ENCODE data around the gene MED29. TPM values are rescaled to one million over a fixed set of nuclear protein-coding genes. Genes with fewer than 3 reads are reported as not detected.

The MED29 gene
- total and polyA plus RNA-seq, 2 of the 13 experiments (the other 11 are each of a cell fraction or from before 2014, with no cell fraction given) = 14.0 to 19.7 TPM

DNA sequence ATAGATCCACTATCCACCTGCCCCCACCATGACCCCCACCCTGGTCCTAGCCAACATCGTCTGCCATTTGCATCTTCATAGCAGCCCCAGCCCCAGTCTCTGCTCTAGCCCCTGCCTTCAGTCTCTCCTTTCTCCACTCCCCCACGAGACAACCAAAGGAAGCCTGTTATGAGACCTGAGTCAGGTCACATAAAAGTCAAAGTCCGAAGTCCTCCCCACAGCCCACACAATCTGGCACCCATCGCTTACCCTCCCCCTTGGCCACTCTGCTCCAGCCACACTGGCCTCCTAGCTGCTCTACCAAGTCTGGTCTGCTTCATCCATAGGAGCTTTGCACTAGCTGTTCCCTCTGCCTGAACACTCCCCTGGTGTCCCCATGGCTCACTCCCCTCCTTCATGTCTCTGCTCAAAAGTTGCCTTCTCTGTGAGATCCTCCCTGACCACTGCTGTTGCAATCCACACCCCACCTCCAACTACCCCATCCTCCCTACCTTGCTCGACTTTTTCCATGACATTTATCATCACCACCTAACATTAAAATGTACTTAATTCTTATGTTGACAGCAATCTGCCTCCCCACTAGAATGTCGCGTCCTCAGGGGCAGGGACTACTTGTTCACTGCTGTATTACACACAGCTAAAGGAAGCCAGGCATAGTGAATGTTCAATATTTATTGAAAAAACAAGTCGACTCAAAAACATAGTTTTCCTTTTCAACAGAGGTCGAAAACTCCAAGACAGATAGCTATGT lies 20.1 kb downstream of the MED29 start (continued):
- TF ChIP-seq ATF7 (IDR thresholded peaks at IDR 0.05) = no peak
- TF ChIP-seq ATF7 (CRISPR knock-in tag; IDR thresholded peaks at IDR 0.05) = no peak
- TF ChIP-seq ZNF816 (CRISPR knock-in tag; IDR thresholded peaks at IDR 0.05; ENCODE audit: borderline replicate concordance) = peak; percentile 47; the same call in 1 of the 2 replicates
- TF ChIP-seq ZFP36L2 (CRISPR knock-in tag; IDR thresholded peaks at IDR 0.05) = no peak
- TF ChIP-seq, protein P1, sequence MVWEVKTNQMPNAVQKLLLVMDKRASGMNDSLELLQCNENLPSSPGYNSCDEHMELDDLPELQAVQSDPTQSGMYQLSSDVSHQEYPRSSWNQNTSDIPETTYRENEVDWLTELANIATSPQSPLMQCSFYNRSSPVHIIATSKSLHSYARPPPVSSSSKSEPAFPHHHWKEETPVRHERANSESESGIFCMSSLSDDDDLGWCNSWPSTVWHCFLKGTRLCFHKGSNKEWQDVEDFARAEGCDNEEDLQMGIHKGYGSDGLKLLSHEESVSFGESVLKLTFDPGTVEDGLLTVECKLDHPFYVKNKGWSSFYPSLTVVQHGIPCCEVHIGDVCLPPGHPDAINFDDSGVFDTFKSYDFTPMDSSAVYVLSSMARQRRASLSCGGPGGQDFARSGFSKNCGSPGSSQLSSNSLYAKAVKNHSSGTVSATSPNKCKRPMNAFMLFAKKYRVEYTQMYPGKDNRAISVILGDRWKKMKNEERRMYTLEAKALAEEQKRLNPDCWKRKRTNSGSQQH (CRISPR knock-in tag; IDR thresholded peaks at IDR 0.05; ENCODE audit: low read depth) = peak; percentile 74; the same call in 1 of the 2 replicates
- TF ChIP-seq ZMYM3 (CRISPR knock-in tag; IDR thresholded peaks at IDR 0.05) = peak; percentile 40; the same call in 1 of the 2 replicates
- TF ChIP-seq ZC3H4 (CRISPR knock-in tag; IDR thresholded peaks at IDR 0.05; ENCODE audit: borderline replicate concordance) = 0 out of 2 replicates have a peak, but pooled peaks have one; percentile 48
- no peak for TF ChIP-seq ISX (CRISPR knock-in tag; conservative IDR thresholded peaks at IDR 0.05)
- peak; percentile 74 for TF ChIP-seq TBL1XR1 (IDR thresholded peaks at IDR 0.05; ENCODE audit: borderline replicate concordance, low read length, partially characterized antibody)
- peak; percentile 84 for TF ChIP-seq NR2F6 (IDR thresholded peaks at IDR 0.05)
- TF ChIP-seq NR2F6 (CRISPR knock-in tag; IDR thresholded peaks at IDR 0.05) = peak; percentile 88
- TF ChIP-seq PITX1 (CRISPR knock-in tag; IDR thresholded peaks at IDR 0.05) = peak; percentile 60; the same call in 1 of the 2 replicates
- TF ChIP-seq ZBTB7A (CRISPR knock-in tag; IDR thresholded peaks at IDR 0.05) = peak; percentile 40; the same call in 1 of the 2 replicates
- TF ChIP-seq GATAD2A (CRISPR knock-in tag; IDR thresholded peaks at IDR 0.05) = peak; percentile 61
- peak; percentile 46; the same call in 1 of the 2 replicates for TF ChIP-seq CCDC6 (CRISPR knock-in tag; IDR thresholded peaks at IDR 0.05)
- TF ChIP-seq SPEN (CRISPR knock-in tag; IDR thresholded peaks at IDR 0.05; ENCODE audit: low read depth) = peak; percentile 32; the same call in 1 of the 2 replicates
- peak; percentile 70 for TF ChIP-seq ESRRA (CRISPR knock-in tag; IDR thresholded peaks at IDR 0.05; ENCODE audit: low read depth)
- peak; percentile 59; the same call in 1 of the 2 replicates for TF ChIP-seq MIER3 (CRISPR knock-in tag; IDR thresholded peaks at IDR 0.05; ENCODE audit: borderline replicate concordance)
- TF ChIP-seq, protein P2, sequence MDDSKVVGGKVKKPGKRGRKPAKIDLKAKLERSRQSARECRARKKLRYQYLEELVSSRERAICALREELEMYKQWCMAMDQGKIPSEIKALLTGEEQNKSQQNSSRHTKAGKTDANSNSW (CRISPR knock-in tag; IDR thresholded peaks at IDR 0.05; ENCODE audit: borderline replicate concordance) = no peak
- TF ChIP-seq SRY (CRISPR knock-in tag; IDR thresholded peaks at IDR 0.05) = peak; percentile 73; the same call in 1 of the 2 replicates
- TF ChIP-seq, protein P3, sequence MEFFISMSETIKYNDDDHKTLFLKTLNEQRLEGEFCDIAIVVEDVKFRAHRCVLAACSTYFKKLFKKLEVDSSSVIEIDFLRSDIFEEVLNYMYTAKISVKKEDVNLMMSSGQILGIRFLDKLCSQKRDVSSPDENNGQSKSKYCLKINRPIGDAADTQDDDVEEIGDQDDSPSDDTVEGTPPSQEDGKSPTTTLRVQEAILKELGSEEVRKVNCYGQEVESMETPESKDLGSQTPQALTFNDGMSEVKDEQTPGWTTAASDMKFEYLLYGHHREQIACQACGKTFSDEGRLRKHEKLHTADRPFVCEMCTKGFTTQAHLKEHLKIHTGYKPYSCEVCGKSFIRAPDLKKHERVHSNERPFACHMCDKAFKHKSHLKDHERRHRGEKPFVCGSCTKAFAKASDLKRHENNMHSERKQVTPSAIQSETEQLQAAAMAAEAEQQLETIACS (CRISPR knock-in tag; IDR thresholded peaks at IDR 0.05) = no peak; the same call in 1 of the 2 replicates
- TF ChIP-seq, protein P4, sequence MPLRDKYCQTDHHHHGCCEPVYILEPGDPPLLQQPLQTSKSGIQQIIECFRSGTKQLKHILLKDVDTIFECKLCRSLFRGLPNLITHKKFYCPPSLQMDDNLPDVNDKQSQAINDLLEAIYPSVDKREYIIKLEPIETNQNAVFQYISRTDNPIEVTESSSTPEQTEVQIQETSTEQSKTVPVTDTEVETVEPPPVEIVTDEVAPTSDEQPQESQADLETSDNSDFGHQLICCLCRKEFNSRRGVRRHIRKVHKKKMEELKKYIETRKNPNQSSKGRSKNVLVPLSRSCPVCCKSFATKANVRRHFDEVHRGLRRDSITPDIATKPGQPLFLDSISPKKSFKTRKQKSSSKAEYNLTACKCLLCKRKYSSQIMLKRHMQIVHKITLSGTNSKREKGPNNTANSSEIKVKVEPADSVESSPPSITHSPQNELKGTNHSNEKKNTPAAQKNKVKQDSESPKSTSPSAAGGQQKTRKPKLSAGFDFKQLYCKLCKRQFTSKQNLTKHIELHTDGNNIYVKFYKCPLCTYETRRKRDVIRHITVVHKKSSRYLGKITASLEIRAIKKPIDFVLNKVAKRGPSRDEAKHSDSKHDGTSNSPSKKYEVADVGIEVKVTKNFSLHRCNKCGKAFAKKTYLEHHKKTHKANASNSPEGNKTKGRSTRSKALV (CRISPR knock-in tag; IDR thresholded peaks at IDR 0.05) = 0 out of 2 replicates have a peak, but pooled peaks have one; percentile 1
- TF ChIP-seq ZNF839 (CRISPR knock-in tag; IDR thresholded peaks at IDR 0.05; ENCODE audit: borderline replicate concordance) = 0 out of 2 replicates have a peak, but pooled peaks have one; percentile 47
- TF ChIP-seq SP5 (CRISPR knock-in tag; IDR thresholded peaks at IDR 0.05; ENCODE audit: borderline replicate concordance, low read depth) = peak; percentile 51; the same call in 1 of the 2 replicates

Measured in HepG2 (cell line).